HepG2 (cell line): ENCODE results near the gene NRP1. TPM values are rescaled to one million over a fixed set of nuclear protein-coding genes. Genes with fewer than 3 reads are reported as not detected.

Experiments used
- ARID2 ChIP-seq: sonication (generic); formaldehyde crosslinking; IDR thresholded peaks from 2 replicates; pipeline ENCODE4 v1.8.1; 2022; ENCODE audit warnings: mild to moderate bottlenecking, missing genetic modification reagents, borderline replicate concordance
- ARID5B ChIP-seq: IDR thresholded peaks from 2 replicates; pipeline ENCODE4 v1.4.0; 2020; ENCODE audit warnings: mild to moderate bottlenecking, missing genetic modification reagents
- ERF ChIP-seq: IDR thresholded peaks from 2 replicates; pipeline ENCODE4 v1.6.1; 2018; ENCODE audit warnings: missing biosample characterization, missing genetic modification reagents
- HMGXB4 ChIP-seq, 2 experiments: sonication (generic) in 1 of 2; formaldehyde crosslinking in 1 of 2; IDR thresholded peaks; 2 replicates each; pipeline versions ENCODE4 v1.4.0 to v1.6.1; 2018 to 2020; ENCODE audit warnings: missing genetic modification reagents in 2 of 2, borderline replicate concordance in 1 of 2, low read depth in 1 of 2, mild to moderate bottlenecking in 1 of 2, missing biosample characterization in 1 of 2
- HNRNPUL1 ChIP-seq: fragments of 200-400 bp; formaldehyde crosslinking; IDR thresholded peaks from 2 replicates; pipeline ENCODE4 v1.6.1; 2017; ENCODE audit warnings: low read depth, mild to moderate bottlenecking, low read length, moderate library complexity
- MED1 ChIP-seq: sonication (generic); formaldehyde crosslinking; IDR thresholded peaks from 2 replicates; pipeline ENCODE4 v1.4.0; 2020; ENCODE audit warnings: missing genetic modification reagents
- NR3C1 ChIP-seq: sonication (generic); formaldehyde crosslinking; IDR thresholded peaks from 2 replicates; pipeline ENCODE4 v1.4.0; 2020; ENCODE audit warnings: missing genetic modification reagents
- RBAK ChIP-seq: sonication (generic); formaldehyde crosslinking; IDR thresholded peaks from 2 replicates; pipeline ENCODE4 v1.5.1; 2020; ENCODE audit warnings: mild to moderate bottlenecking, missing genetic modification reagents
- SMARCE1 ChIP-seq: fragments of 450-650 bp; IDR thresholded peaks from 2 replicates; pipeline ENCODE4 v1.6.1; 2017; ENCODE audit warnings: borderline replicate concordance
- ZBTB38 ChIP-seq: sonication (generic); formaldehyde crosslinking; IDR thresholded peaks from 2 replicates; pipeline ENCODE4 v1.5.1; 2020; ENCODE audit warnings: mild to moderate bottlenecking, missing genetic modification reagents
- ZNF205 ChIP-seq: IDR thresholded peaks from 2 replicates; pipeline ENCODE4 v1.6.1; 2018; ENCODE audit warnings: missing biosample characterization, missing genetic modification reagents
- ZNF382 ChIP-seq: sonication (generic); formaldehyde crosslinking; IDR thresholded peaks from 2 replicates; pipeline ENCODE4 v1.5.0; 2020; ENCODE audit warnings: missing genetic modification reagents, mild to moderate bottlenecking, borderline replicate concordance
- ZNF672 ChIP-seq: sonication (generic); formaldehyde crosslinking; IDR thresholded peaks from 2 replicates; pipeline ENCODE4 v1.8.1; 2022; ENCODE audit warnings: missing genetic modification reagents
- polyA plus RNA-seq, 8 experiments: library from polyadenylated mRNA; depleted of rRNA in 3 of 8; stranded (reverse) in 7 of 8; unstranded in 1 of 8; fragments of >200 nt; fragmentation: Illumina TruSeq in 4 of 8; extraction: Trizol in 4 of 8; gene quantifications; 2 replicates each; pipeline versions ENCODE4 v1.2.1 to v1.2.3, GENCODE V29; 2011 to 2016; ENCODE audit warnings: low read depth in 4 of 8, missing spikeins in 1 of 8, mixed read lengths in 1 of 8; ENCODE audit not compliant: insufficient read depth in 1 of 8
- total RNA-seq, 5 experiments: library from RNA; depleted of rRNA; stranded (reverse); fragments of >200 nt; fragmentation: Illumina TruSeq; extraction: Trizol; gene quantifications; 2 replicates each; pipeline ENCODE4 v1.2.3, GENCODE V29; 2016; ENCODE audit warnings: low read depth in 1 of 5
- TF ChIP-seq, protein P1 (sequence below): sonication (generic); formaldehyde crosslinking; IDR thresholded peaks from 2 replicates; pipeline ENCODE4 v1.5.1; 2020; ENCODE audit warnings: missing genetic modification reagents, mild to moderate bottlenecking, borderline replicate concordance
- TF ChIP-seq, protein P2 (sequence below): sonication (generic); formaldehyde crosslinking; IDR thresholded peaks from 2 replicates; pipeline ENCODE4 v1.4.0; 2020; ENCODE audit warnings: mild to moderate bottlenecking, missing genetic modification reagents, borderline replicate concordance

Gene NRP1
- total and polyA plus RNA-seq, 2 of the 13 experiments (the other 11 are each of a cell fraction or from before 2014, with no cell fraction given): 5.3 to 5.8 TPM

DNA sequence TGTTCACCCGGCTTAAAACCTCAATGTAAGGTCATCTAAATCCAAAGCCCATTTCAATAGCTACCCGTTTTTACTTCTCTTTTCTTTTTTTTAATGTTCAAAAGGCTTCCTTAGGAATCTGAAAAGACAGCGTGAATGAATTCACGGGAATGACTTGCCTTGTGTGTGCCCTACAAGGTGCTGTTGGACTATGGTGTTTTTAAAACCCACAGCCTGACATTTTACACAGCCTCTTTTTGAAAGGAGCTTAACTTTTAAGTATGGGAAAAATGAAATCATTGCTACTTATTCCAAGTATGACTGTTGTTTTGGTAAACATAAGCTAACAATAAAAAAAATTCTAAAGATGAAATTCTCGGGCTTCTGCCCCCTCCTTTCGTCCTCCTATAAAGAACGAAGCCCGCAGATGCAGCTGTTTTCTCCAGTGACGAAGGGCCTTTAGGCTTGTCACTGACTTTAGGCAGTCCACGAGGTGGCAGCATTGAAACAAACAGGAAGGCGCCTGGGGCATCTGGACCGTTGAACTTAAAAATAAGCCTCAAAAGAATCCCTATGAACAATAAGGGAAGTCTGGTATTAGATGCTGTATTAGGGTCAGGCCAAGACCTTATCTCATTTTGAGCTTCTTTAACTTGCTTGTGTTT lies 141.3 kb downstream of the NRP1 start (continued):
- TF ChIP-seq MED1 (CRISPR knock-in tag) (0 out of 2 replicates have a peak, but pooled peaks have one; percentile 18), NR3C1 (no peak), ERF (CRISPR knock-in tag) (peak; percentile 44; the same call in 1 of the 2 replicates), ARID5B (CRISPR knock-in tag) (peak; percentile 25; the same call in 1 of the 2 replicates), ZNF382 (CRISPR knock-in tag) (no peak), SMARCE1 (no peak), ZNF205 (CRISPR knock-in tag) (no peak), RBAK (CRISPR knock-in tag) (no peak), HMGXB4 (CRISPR knock-in tag; IDR thresholded peaks at IDR 0.05; ENCODE audit: borderline replicate concordance in 1 of 2, low read depth in 1 of 2) (peak in 1 of 2 experiments; percentile 17; a peak in 1 of 4 replicates), HNRNPUL1 (no peak), ZBTB38 (CRISPR knock-in tag) (no peak), ARID2 (CRISPR knock-in tag) (no peak), ZNF672 (CRISPR knock-in tag) (no peak)
- TF ChIP-seq, protein P1, sequence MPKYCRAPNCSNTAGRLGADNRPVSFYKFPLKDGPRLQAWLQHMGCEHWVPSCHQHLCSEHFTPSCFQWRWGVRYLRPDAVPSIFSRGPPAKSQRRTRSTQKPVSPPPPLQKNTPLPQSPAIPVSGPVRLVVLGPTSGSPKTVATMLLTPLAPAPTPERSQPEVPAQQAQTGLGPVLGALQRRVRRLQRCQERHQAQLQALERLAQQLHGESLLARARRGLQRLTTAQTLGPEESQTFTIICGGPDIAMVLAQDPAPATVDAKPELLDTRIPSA: no peak
- TF ChIP-seq, protein P2, sequence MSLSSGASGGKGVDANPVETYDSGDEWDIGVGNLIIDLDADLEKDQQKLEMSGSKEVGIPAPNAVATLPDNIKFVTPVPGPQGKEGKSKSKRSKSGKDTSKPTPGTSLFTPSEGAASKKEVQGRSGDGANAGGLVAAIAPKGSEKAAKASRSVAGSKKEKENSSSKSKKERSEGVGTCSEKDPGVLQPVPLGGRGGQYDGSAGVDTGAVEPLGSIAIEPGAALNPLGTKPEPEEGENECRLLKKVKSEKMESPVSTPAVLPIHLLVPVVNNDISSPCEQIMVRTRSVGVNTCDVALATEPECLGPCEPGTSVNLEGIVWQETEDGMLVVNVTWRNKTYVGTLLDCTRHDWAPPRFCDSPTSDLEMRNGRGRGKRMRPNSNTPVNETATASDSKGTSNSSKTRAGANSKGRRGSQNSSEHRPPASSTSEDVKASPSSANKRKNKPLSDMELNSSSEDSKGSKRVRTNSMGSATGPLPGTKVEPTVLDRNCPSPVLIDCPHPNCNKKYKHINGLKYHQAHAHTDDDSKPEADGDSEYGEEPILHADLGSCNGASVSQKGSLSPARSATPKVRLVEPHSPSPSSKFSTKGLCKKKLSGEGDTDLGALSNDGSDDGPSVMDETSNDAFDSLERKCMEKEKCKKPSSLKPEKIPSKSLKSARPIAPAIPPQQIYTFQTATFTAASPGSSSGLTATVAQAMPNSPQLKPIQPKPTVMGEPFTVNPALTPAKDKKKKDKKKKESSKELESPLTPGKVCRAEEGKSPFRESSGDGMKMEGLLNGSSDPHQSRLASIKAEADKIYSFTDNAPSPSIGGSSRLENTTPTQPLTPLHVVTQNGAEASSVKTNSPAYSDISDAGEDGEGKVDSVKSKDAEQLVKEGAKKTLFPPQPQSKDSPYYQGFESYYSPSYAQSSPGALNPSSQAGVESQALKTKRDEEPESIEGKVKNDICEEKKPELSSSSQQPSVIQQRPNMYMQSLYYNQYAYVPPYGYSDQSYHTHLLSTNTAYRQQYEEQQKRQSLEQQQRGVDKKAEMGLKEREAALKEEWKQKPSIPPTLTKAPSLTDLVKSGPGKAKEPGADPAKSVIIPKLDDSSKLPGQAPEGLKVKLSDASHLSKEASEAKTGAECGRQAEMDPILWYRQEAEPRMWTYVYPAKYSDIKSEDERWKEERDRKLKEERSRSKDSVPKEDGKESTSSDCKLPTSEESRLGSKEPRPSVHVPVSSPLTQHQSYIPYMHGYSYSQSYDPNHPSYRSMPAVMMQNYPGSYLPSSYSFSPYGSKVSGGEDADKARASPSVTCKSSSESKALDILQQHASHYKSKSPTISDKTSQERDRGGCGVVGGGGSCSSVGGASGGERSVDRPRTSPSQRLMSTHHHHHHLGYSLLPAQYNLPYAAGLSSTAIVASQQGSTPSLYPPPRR (CRISPR knock-in tag): no peak
